Nephron progenitor cell (in vitro differentiated cells): ENCODE data around the gene MORN1.
"Not testable (repeated sequence)": the region's sequence is repeated elsewhere in the genome, so short reads cannot be mapped to it uniquely, and the experiment has no call there.

Experiments used
- DNase-seq: peaks from one replicate; pipeline ENCODE4 v3.0.0; 2021
- H3K27ac Mint-ChIP-seq: 2 replicates; pipeline ENCODE4 v1.8.0; 2021; ENCODE audit warnings: mild to moderate bottlenecking, moderate library complexity, mixed read lengths
- H3K27me3 Mint-ChIP-seq: 2 replicates; pipeline ENCODE4 v1.8.0; 2021; ENCODE audit warnings: mild to moderate bottlenecking, low read depth, mixed read lengths; ENCODE audit not compliant: poor library complexity
- H3K36me3 Mint-ChIP-seq: 2 replicates; pipeline ENCODE4 v1.8.0; 2021; ENCODE audit warnings: low read depth, mixed read lengths
- H3K4me1 Mint-ChIP-seq: 2 replicates; pipeline ENCODE4 v1.8.0; 2021; ENCODE audit warnings: mixed read lengths
- H3K4me3 Mint-ChIP-seq: 2 replicates; pipeline ENCODE4 v1.8.0; 2021; ENCODE audit warnings: mild to moderate bottlenecking, moderate library complexity, mixed read lengths
- H3K9me3 Mint-ChIP-seq: 2 replicates; pipeline ENCODE4 v1.8.0; 2021; ENCODE audit warnings: mild to moderate bottlenecking, moderate library complexity, mixed read lengths
- CTCF ChIP-seq: fragments of 200-600 bp; sonication (generic); IDR thresholded peaks from 2 replicates; pipeline ENCODE4 v1.5.0; 2021; ENCODE audit warnings: antibody characterized with exemption

Gene MORN1

GRCh38 chr1:2391041-2391930 is at the start of gene MORN1, which contains the start of gene RER1:
TSS of gene MORN1 (minus strand) at chr1:2391554. CDS start at chr1:2391533, 21 bp downstream.
TSS of gene RER1 (plus strand) at chr1:2391841. CDS start at chr1:2395791, 3,950 bp downstream.
- TF ChIP-seq CTCF: no peak
- H3K9me3 Mint-ChIP-seq: no peaks in the 10 kb centered on the region
- H3K36me3 Mint-ChIP-seq: peaks cover 19% of the 10 kb centered on the region
- H3K27me3 Mint-ChIP-seq: peaks cover 4% of the 10 kb centered on the region
- peak; percentile 98 for DNase-seq
- H3K27ac Mint-ChIP-seq: peak within 1 kb of the TSS; percentile 60
- peak within 1 kb of the TSS; percentile 91 for H3K4me3 Mint-ChIP-seq
- H3K4me1 Mint-ChIP-seq: peaks cover 33% of the 10 kb centered on the region

- not testable (repeated sequence) for H3K4me3 Mint-ChIP-seq, DNase-seq, H3K27ac Mint-ChIP-seq, H3K9me3 Mint-ChIP-seq, H3K36me3 Mint-ChIP-seq, H3K4me1 Mint-ChIP-seq
- H3K27me3 Mint-ChIP-seq: peaks cover 63% of the 10 kb centered on the region
Observed at GRCh38 chr1:2440346-2440745, 49.0 kb upstream of the MORN1 start.

GRCh38 chr1:2439369-2439768 is 48.0 kb upstream of the MORN1 start:
- no peaks in the 10 kb centered on the region for H3K9me3 Mint-ChIP-seq
- no peak for TF ChIP-seq CTCF
- peaks cover 60% of the 10 kb centered on the region for H3K27me3 Mint-ChIP-seq
- H3K36me3 Mint-ChIP-seq: no peaks in the 10 kb centered on the region
- no peak overlapping the region for H3K4me3 Mint-ChIP-seq
- no peak overlapping the region for H3K27ac Mint-ChIP-seq
- no peak for DNase-seq
- no peaks in the 10 kb centered on the region for H3K4me1 Mint-ChIP-seq

- no peaks in the 10 kb centered on the region for H3K36me3 Mint-ChIP-seq
- no peak overlapping the region for H3K27ac Mint-ChIP-seq
- no peak for TF ChIP-seq CTCF
- no peak overlapping the region for H3K4me3 Mint-ChIP-seq
- no peaks in the 10 kb centered on the region for H3K4me1 Mint-ChIP-seq
- H3K9me3 Mint-ChIP-seq: no peaks in the 10 kb centered on the region
- no peak for DNase-seq
- peaks cover 58% of the 10 kb centered on the region for H3K27me3 Mint-ChIP-seq
Observed at GRCh38 chr1:2438641-2439040, 47.3 kb upstream of the MORN1 start.

- H3K9me3 Mint-ChIP-seq: no peaks in the 10 kb centered on the region
- H3K27me3 Mint-ChIP-seq: peaks cover 60% of the 10 kb centered on the region
- no peaks in the 10 kb centered on the region for H3K4me1 Mint-ChIP-seq
- DNase-seq: no peak
- no peak overlapping the region for H3K27ac Mint-ChIP-seq
- H3K36me3 Mint-ChIP-seq: no peaks in the 10 kb centered on the region
- no peak overlapping the region for H3K4me3 Mint-ChIP-seq
- no peak for TF ChIP-seq CTCF
Observed at GRCh38 chr1:2438038-2438437, 46.7 kb upstream of the MORN1 start.

GRCh38 chr1:2437617-2438016 is 46.3 kb upstream of the MORN1 start:
- H3K36me3 Mint-ChIP-seq: no peaks in the 10 kb centered on the region
- peaks cover 59% of the 10 kb centered on the region for H3K27me3 Mint-ChIP-seq
- no peaks in the 10 kb centered on the region for H3K9me3 Mint-ChIP-seq
- no peak for DNase-seq
- no peaks in the 10 kb centered on the region for H3K4me1 Mint-ChIP-seq
- no peak overlapping the region for H3K4me3 Mint-ChIP-seq
- H3K27ac Mint-ChIP-seq: no peak overlapping the region
- TF ChIP-seq CTCF: no peak
